ENCODE measurements around the gene LMF1.

DNA sequence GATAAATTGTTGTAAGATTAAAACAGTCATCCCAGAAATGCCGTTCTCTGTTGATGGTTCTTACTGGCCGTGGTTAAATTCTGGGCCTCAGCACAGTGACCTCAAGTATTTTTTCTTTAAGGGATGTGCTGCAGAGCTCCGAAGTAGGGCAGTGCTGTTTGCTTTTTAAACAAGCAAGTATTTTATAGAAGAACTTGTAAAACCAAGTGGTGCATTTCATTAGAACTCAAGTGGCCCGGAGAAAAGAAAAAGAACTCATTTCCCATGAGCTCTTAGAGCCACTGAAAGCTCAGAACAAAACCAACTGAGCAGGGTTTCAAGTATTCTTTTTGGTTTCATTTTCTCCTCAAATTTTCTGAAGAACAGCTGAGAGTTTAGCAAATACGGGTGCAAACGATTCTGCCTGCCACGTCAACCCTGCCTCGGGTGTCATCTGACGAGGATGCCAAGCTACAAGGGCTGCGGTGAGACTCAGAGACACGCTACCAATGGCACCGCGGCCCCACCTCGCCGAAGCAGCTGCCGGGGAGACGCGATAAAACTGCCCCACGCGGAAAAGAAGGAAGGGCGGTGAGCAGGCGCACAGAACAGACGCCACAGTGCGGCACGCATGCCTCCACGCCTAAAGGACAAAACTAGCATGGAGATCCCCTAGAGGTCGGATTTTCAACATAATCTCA is 6.3 kb downstream of the LMF1 start:
- TF ChIP-seq, protein P1, sequence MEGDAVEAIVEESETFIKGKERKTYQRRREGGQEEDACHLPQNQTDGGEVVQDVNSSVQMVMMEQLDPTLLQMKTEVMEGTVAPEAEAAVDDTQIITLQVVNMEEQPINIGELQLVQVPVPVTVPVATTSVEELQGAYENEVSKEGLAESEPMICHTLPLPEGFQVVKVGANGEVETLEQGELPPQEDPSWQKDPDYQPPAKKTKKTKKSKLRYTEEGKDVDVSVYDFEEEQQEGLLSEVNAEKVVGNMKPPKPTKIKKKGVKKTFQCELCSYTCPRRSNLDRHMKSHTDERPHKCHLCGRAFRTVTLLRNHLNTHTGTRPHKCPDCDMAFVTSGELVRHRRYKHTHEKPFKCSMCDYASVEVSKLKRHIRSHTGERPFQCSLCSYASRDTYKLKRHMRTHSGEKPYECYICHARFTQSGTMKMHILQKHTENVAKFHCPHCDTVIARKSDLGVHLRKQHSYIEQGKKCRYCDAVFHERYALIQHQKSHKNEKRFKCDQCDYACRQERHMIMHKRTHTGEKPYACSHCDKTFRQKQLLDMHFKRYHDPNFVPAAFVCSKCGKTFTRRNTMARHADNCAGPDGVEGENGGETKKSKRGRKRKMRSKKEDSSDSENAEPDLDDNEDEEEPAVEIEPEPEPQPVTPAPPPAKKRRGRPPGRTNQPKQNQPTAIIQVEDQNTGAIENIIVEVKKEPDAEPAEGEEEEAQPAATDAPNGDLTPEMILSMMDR (IDR thresholded peaks at IDR 0.05 in 2 of 3, conservative IDR thresholded peaks at IDR 0.05 in 1 of 3; ENCODE audit: borderline replicate concordance in 1 of 3, insufficient read depth in 1 of 3, low read depth in 2 of 3, low read length in 2 of 3), result no peak
- TF ChIP-seq POLR2AphosphoS5 (IDR thresholded peaks at IDR 0.05; ENCODE audit: low read depth, low read length) (no peak), POLR2A (IDR thresholded peaks at IDR 0.05; ENCODE audit: borderline replicate concordance, extremely low read depth, insufficient read depth, insufficient read length) (no peak), EGR1 (IDR thresholded peaks at IDR 0.05; ENCODE audit: low read depth) (no peak), SIN3A (IDR thresholded peaks at IDR 0.05; ENCODE audit: low read depth) (no peak)
- TF ChIP-seq, protein P2, sequence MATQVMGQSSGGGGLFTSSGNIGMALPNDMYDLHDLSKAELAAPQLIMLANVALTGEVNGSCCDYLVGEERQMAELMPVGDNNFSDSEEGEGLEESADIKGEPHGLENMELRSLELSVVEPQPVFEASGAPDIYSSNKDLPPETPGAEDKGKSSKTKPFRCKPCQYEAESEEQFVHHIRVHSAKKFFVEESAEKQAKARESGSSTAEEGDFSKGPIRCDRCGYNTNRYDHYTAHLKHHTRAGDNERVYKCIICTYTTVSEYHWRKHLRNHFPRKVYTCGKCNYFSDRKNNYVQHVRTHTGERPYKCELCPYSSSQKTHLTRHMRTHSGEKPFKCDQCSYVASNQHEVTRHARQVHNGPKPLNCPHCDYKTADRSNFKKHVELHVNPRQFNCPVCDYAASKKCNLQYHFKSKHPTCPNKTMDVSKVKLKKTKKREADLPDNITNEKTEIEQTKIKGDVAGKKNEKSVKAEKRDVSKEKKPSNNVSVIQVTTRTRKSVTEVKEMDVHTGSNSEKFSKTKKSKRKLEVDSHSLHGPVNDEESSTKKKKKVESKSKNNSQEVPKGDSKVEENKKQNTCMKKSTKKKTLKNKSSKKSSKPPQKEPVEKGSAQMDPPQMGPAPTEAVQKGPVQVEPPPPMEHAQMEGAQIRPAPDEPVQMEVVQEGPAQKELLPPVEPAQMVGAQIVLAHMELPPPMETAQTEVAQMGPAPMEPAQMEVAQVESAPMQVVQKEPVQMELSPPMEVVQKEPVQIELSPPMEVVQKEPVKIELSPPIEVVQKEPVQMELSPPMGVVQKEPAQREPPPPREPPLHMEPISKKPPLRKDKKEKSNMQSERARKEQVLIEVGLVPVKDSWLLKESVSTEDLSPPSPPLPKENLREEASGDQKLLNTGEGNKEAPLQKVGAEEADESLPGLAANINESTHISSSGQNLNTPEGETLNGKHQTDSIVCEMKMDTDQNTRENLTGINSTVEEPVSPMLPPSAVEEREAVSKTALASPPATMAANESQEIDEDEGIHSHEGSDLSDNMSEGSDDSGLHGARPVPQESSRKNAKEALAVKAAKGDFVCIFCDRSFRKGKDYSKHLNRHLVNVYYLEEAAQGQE (IDR thresholded peaks at IDR 0.05; ENCODE audit: low read depth), result no peak
- TF ChIP-seq, protein P3, sequence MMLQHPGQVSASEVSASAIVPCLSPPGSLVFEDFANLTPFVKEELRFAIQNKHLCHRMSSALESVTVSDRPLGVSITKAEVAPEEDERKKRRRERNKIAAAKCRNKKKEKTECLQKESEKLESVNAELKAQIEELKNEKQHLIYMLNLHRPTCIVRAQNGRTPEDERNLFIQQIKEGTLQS (IDR thresholded peaks at IDR 0.05), result no peak

Measured in HCT116 (cell line).